HG02938 (cell line): ENCODE measurements around the gene DAND5.
"Not testable (repeated sequence)": the region's sequence is repeated elsewhere in the genome, so short reads cannot be mapped to it uniquely, and the experiment has no call there.

Experiments used
- ATAC-seq: cut with Tn5 transposase; IDR thresholded peaks from one replicate; pipeline ENCODE4 v1.9.1; 2021; ENCODE audit warnings: mild to moderate bottlenecking, moderate library complexity; ENCODE audit not compliant: unreplicated experiment

The DAND5 gene

GRCh38 chr19:12965017-12965811, 4.2 kb upstream of the DAND5 start:
- ATAC-seq, result no peak

- ATAC-seq, result no peak
These were observed 3.6 kb upstream of the DAND5 start for GRCh38 chr19:12965812-12966135.

- ATAC-seq, result no peak
These were observed 1.5 kb upstream of the DAND5 start for GRCh38 chr19:12967907-12968306.

GRCh38 chr19:12970070-12970820, 869 bp downstream of the DAND5 start:
- ATAC-seq, result no peak

- no peak for ATAC-seq
These were observed 3.9 kb downstream of the DAND5 start for GRCh38 chr19:12973236-12973635.

GRCh38 chr19:12974301-12975220, 5.2 kb downstream of the DAND5 start:
- ATAC-seq, result no peak

- ATAC-seq, result no peak
These were observed 5.9 kb downstream of the DAND5 start for GRCh38 chr19:12975221-12975741.

- ATAC-seq, result not testable (repeated sequence)
These were observed 6.7 kb downstream of the DAND5 start for GRCh38 chr19:12976109-12976508.

- ATAC-seq, result no peak
These were observed 10.6 kb downstream of the DAND5 start for GRCh38 chr19:12979974-12980373.

GRCh38 chr19:12982648-12983047, 13.3 kb downstream of the DAND5 start:
- ATAC-seq, result no peak

- no peak for ATAC-seq
These were observed 13.7 kb downstream of the DAND5 start for GRCh38 chr19:12983091-12983490.

- ATAC-seq, result no peak
These were observed 14.3 kb downstream of the DAND5 start for GRCh38 chr19:12983542-12984142.

- ATAC-seq, result no peak
These were observed 14.8 kb downstream of the DAND5 start for GRCh38 chr19:12984143-12984627.

- ATAC-seq, result no peak
These were observed 15.3 kb downstream of the DAND5 start for GRCh38 chr19:12984683-12985048.

GRCh38 chr19:12985049-12985776, 15.8 kb downstream of the DAND5 start:
- ATAC-seq, result no peak

- ATAC-seq, result no peak
These were observed 17.4 kb downstream of the DAND5 start for GRCh38 chr19:12986726-12987125.

- ATAC-seq, result no peak
These were observed 17.8 kb downstream of the DAND5 start for GRCh38 chr19:12987190-12987589.

- no peak for ATAC-seq
These were observed 18.4 kb downstream of the DAND5 start for GRCh38 chr19:12987781-12988180.

- ATAC-seq, result no peak
These were observed 21.1 kb downstream of the DAND5 start for GRCh38 chr19:12990431-12990830.

GRCh38 chr19:12990853-12991252, 21.5 kb downstream of the DAND5 start:
- ATAC-seq, result no peak
